ENCODE results near the gene PRDX3. TPM values are rescaled to one million over a fixed set of nuclear protein-coding genes. Genes with fewer than 3 reads are reported as not detected.
"Not testable (repeated sequence)": the region's sequence is repeated elsewhere in the genome, so short reads cannot be mapped to it uniquely, and the experiment has no call there.

Gene PRDX3
- total and polyA plus RNA-seq, 4 donors, result 84.1 to 155 (median 109) TPM

DNA sequence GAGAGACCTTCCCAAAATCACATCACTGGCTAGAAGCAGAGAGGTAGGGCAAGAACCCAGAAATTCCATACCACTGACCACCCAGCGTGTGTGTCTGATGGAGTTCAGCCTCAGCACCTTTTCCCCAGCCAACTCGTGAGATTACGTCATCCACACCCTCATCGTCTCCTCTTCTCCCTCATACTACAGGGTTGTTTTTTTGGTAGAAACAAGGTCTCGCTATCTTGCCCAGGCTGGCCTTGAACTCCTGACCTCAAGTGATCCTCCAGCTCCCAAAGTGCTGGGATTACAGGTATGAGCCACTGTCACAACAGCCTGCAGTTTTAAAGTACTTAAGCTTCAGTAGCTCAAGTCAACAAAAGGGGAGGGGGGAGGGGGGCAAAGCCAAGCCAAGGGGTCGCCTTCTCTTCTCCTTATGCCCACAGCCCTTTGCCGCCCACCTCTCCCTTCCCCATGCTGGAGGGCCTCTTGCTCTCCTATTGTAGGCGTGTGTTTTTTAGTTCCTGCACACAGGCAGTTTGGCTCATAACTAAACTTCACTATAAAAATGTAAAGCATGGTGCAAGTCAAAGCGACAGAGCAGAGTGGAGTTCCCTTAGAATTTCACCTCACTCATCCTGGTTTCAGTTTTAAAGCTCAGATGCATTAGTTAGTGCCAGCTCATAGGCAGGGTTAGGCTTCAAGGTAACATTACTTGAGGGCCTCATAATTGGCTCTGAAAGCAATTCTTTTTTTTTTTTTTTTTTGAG, 5.2 kb upstream of the PRDX3 start:
- WGBS, 2 donors, result 66 to 80% methylated on average over 9 of the region's 9 CpGs
- no peak for DNase-seq
- Histone ChIP-seq H3K9me3 (ENCODE audit: control insufficient read depth in 4 of 4, insufficient read depth in 3 of 4, low read length in 3 of 4) (no peaks in the 10 kb centered on the region), H3K4me1 (ENCODE audit: control insufficient read depth in 5 of 5, insufficient read depth in 5 of 5, low read length in 5 of 5) (peaks cover 0 to 4% (median 3%) of the 10 kb centered on the region in 5 donors), H3K36me3 (ENCODE audit: control insufficient read depth in 4 of 4, insufficient read depth in 4 of 4, low read length in 4 of 4) (no peaks in the 10 kb centered on the region), H3K27me3 (ENCODE audit: control insufficient read depth in 3 of 3, insufficient read depth in 3 of 3, low read length in 2 of 3) (no peaks in the 10 kb centered on the region), H3K4me3 (no peak overlapping the region), H3K9ac (ENCODE audit: insufficient read depth in 1 of 2, low read length in 2 of 2) (no peak overlapping the region), H3K27ac (ENCODE audit: low read depth in 1 of 2, low read length in 1 of 2) (no peak overlapping the region)
- ATAC-seq (ENCODE audit: insufficient read depth, low FRiP score), result no peak
- TF ChIP-seq, protein P1, sequence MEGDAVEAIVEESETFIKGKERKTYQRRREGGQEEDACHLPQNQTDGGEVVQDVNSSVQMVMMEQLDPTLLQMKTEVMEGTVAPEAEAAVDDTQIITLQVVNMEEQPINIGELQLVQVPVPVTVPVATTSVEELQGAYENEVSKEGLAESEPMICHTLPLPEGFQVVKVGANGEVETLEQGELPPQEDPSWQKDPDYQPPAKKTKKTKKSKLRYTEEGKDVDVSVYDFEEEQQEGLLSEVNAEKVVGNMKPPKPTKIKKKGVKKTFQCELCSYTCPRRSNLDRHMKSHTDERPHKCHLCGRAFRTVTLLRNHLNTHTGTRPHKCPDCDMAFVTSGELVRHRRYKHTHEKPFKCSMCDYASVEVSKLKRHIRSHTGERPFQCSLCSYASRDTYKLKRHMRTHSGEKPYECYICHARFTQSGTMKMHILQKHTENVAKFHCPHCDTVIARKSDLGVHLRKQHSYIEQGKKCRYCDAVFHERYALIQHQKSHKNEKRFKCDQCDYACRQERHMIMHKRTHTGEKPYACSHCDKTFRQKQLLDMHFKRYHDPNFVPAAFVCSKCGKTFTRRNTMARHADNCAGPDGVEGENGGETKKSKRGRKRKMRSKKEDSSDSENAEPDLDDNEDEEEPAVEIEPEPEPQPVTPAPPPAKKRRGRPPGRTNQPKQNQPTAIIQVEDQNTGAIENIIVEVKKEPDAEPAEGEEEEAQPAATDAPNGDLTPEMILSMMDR (IDR thresholded peaks at IDR 0.05; ENCODE audit: control extremely low read depth, extremely low read depth), result no peak

DNA sequence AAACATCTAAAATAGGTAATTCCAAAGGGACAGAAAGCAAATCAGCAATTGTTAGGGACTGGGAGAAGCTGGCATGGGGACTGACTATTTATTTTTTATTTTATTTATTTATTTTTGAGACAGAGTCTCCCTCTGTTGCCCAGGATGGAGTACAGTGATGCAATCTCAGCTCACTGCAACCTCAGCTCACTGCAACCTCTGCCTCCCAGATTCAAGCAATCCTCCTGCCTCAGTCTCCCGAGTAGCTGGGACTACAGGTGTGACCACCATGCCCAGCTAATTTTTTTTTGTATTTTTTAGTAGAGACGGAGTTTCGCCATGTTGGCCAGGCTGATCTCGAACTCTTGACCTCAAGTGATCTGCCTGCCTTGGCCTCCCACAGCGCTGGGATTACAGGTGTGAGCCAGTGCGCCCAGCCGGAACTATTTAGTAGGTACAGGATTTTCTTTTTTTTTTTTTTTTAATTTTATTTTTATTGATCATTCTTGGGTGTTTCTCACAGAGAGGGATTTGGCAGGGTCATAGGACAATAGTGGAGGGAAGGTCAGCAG, 2.3 kb upstream of the PRDX3 start:
- H3K9ac ChIP-seq (ENCODE audit: insufficient read depth in 1 of 2, low read length in 2 of 2); DNase-seq; H3K9me3 ChIP-seq (ENCODE audit: control insufficient read depth in 4 of 4, insufficient read depth in 3 of 4, low read length in 3 of 4); H3K4me3 ChIP-seq; H3K27me3 ChIP-seq (ENCODE audit: control insufficient read depth in 3 of 3, insufficient read depth in 3 of 3, low read length in 2 of 3); H3K27ac ChIP-seq (ENCODE audit: low read depth in 1 of 2, low read length in 1 of 2); ATAC-seq (ENCODE audit: insufficient read depth, low FRiP score): not testable (repeated sequence)
- peaks cover 2 to 10% (median 3%) of the 10 kb centered on the region in 4 donors for H3K36me3 ChIP-seq (ENCODE audit: control insufficient read depth in 4 of 4, insufficient read depth in 4 of 4, low read length in 4 of 4)
- peaks cover 0 to 15% (median 3%) of the 10 kb centered on the region in 5 donors for H3K4me1 ChIP-seq (ENCODE audit: control insufficient read depth in 5 of 5, insufficient read depth in 5 of 5, low read length in 5 of 5)
- WGBS, 2 donors, result 87 to 91% methylated on average over 7 of the region's 7 CpGs

DNA sequence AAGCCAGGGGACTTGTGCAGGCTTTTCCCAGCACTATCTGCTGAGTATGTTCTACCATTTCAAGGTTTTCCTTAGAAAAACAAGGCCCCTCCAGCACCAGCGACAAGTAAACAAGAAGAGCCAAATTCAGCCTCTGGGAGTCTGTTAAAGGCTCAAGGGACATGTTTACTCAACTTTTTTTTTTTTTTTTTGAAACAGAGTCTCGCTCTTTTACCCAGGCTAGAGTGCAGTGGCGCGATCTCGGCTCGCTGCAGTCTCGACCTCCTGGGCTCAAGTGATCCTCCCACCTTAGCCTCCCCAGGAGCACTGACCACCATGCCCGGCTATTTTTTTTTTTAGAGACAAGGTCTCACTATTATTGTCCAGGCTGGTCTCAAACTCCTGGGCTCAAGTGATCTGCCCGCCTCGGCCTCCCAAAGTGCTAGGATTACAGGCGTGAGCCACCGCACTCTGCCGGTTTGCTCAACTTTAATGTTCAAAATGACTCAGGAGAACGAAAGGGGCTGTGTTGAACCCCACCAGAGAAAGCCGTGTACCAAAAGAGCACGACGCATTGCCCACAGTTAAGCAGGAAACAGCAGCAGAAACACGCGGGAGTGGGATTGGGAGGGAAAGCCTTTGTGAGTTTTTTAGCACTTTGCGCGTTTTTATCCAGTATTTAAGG, 772 bp downstream of the PRDX3 start:
- peaks cover 0 to 2% (median 0%) of the 10 kb centered on the region in 4 donors for H3K9me3 ChIP-seq (ENCODE audit: control insufficient read depth in 4 of 4, insufficient read depth in 3 of 4, low read length in 3 of 4)
- H3K9ac ChIP-seq (ENCODE audit: insufficient read depth in 1 of 2, low read length in 2 of 2), result peak overlapping the region; percentile 65 to 85
- 18 to 21% methylated on average over 21 of the region's 21 CpGs for WGBS, 2 donors
- peaks cover 0 to 15% (median 3%) of the 10 kb centered on the region in 5 donors for H3K4me1 ChIP-seq (ENCODE audit: control insufficient read depth in 5 of 5, insufficient read depth in 5 of 5, low read length in 5 of 5)
- TF ChIP-seq, protein P1 (IDR thresholded peaks at IDR 0.05; ENCODE audit: control extremely low read depth, extremely low read depth), result no peak
- H3K27me3 ChIP-seq (ENCODE audit: control insufficient read depth in 3 of 3, insufficient read depth in 3 of 3, low read length in 2 of 3), result no peaks in the 10 kb centered on the region
- H3K27ac ChIP-seq (ENCODE audit: low read depth in 1 of 2, low read length in 1 of 2), result peak overlapping the region; percentile 92 to 95
- peak overlapping the region; percentile 77 for H3K4me3 ChIP-seq
- ATAC-seq (ENCODE audit: insufficient read depth, low FRiP score) (no peak), DNase-seq (peak in 1 of 3 donors; percentile 20)
- H3K36me3 ChIP-seq (ENCODE audit: control insufficient read depth in 4 of 4, insufficient read depth in 4 of 4, low read length in 4 of 4), result peaks cover 3 to 19% (median 9%) of the 10 kb centered on the region in 4 donors

DNA sequence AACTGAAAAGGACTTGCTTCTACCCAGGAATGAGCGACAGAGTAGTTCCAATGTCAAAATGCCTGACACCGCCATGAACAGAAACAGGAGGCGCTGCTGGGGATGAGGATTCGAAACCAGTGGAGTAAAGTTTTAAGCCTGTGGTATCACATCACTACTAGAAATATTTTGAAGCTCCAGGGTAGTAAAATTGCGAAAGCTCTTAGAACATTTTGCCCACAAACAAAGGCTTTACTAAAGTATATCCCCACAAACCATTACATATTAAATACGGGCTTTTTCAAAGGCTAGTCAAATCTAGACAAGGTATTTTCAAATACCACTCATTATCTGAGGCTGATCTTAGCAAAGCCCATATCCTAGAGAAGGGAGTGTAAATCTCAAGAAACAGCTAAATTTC, 2.4 kb downstream of the PRDX3 start:
- peaks cover 0 to 15% (median 3%) of the 10 kb centered on the region in 5 donors for H3K4me1 ChIP-seq (ENCODE audit: control insufficient read depth in 5 of 5, insufficient read depth in 5 of 5, low read length in 5 of 5)
- TF ChIP-seq, protein P1 (IDR thresholded peaks at IDR 0.05; ENCODE audit: control extremely low read depth, extremely low read depth), result no peak
- no peak overlapping the region for H3K4me3 ChIP-seq
- H3K27ac ChIP-seq (ENCODE audit: low read depth in 1 of 2, low read length in 1 of 2), result no peak overlapping the region
- H3K9me3 ChIP-seq (ENCODE audit: control insufficient read depth in 4 of 4, insufficient read depth in 3 of 4, low read length in 3 of 4), result peaks cover 0 to 2% (median 0%) of the 10 kb centered on the region in 4 donors
- H3K36me3 ChIP-seq (ENCODE audit: control insufficient read depth in 4 of 4, insufficient read depth in 4 of 4, low read length in 4 of 4), result peaks cover 12 to 34% (median 21%) of the 10 kb centered on the region in 4 donors
- 87 to 88% methylated on average over 6 of the region's 6 CpGs for WGBS, 2 donors
- ATAC-seq (ENCODE audit: insufficient read depth, low FRiP score) (no peak), DNase-seq (no peak)
- H3K27me3 ChIP-seq (ENCODE audit: control insufficient read depth in 3 of 3, insufficient read depth in 3 of 3, low read length in 2 of 3), result no peaks in the 10 kb centered on the region
- H3K9ac ChIP-seq (ENCODE audit: insufficient read depth in 1 of 2, low read length in 2 of 2), result no peak overlapping the region

All from lung (tissue), 12 donors.